LHCN-M2 (cell line): Measurements from ENCODE around the gene SP110. TPM values are rescaled to one million over a fixed set of nuclear protein-coding genes. Genes with fewer than 3 reads are reported as not detected.

Experiments used
- DNase-seq: peaks from one replicate; pipeline ENCODE4 v3.0.0-alpha.2; 2012; ENCODE audit warnings: low read depth
- total RNA-seq: library from RNA; depleted of rRNA; stranded (reverse); fragments of >200 nt; gene quantifications from 2 replicates; pipeline ENCODE4 v1.2.3, GENCODE V29; 2014

The SP110 gene
- total RNA-seq, 1 experiment from 2014 or later: 12.6 TPM

- DNase-seq: no peak
Observed at GRCh38 chr2:230170532-230170931, 49.3 kb downstream of the SP110 start.

- no peak for DNase-seq
Observed at GRCh38 chr2:230166557-230167170, 53.1 kb downstream of the SP110 start.

GRCh38 chr2:230164139-230164538 is 55.6 kb downstream of the SP110 start:
- no peak for DNase-seq

- no peak for DNase-seq
Observed at GRCh38 chr2:230162981-230163380, 56.8 kb downstream of the SP110 start.

GRCh38 chr2:230161184-230161583 is 58.6 kb downstream of the SP110 start:
- peak; percentile 67 for DNase-seq

- DNase-seq: peak; percentile 34
Observed at GRCh38 chr2:230160112-230160660, 59.6 kb downstream of the SP110 start.

- no peak for DNase-seq
Observed at GRCh38 chr2:230158468-230158867, 61.3 kb downstream of the SP110 start.

- DNase-seq: no peak
Observed at GRCh38 chr2:230156782-230157699, 62.7 kb downstream of the SP110 start.

GRCh38 chr2:230155359-230155758 is 64.4 kb downstream of the SP110 start:
- DNase-seq: no peak

GRCh38 chr2:230153390-230153976 is 66.3 kb downstream of the SP110 start:
- DNase-seq: peak; percentile 10

GRCh38 chr2:230152334-230152733 is 67.5 kb downstream of the SP110 start:
- no peak for DNase-seq

GRCh38 chr2:230144355-230144754 is 75.4 kb downstream of the SP110 start:
- no peak for DNase-seq

- DNase-seq: no peak
Observed at GRCh38 chr2:230140667-230141066, 79.1 kb downstream of the SP110 start.

GRCh38 chr2:230137902-230138539 is 81.8 kb downstream of the SP110 start:
- DNase-seq: peak; percentile 13

GRCh38 chr2:230135130-230135525 is 84.7 kb downstream of the SP110 start:
- no peak for DNase-seq

GRCh38 chr2:230134496-230135129 is 85.2 kb downstream of the SP110 start:
- DNase-seq: peak; percentile 50

GRCh38 chr2:230131366-230131765 is 88.4 kb downstream of the SP110 start:
- no peak for DNase-seq

GRCh38 chr2:230130668-230131364 is 89.0 kb downstream of the SP110 start:
- DNase-seq: peak; percentile 48

- DNase-seq: no peak
Observed at GRCh38 chr2:230129343-230129742, 90.4 kb downstream of the SP110 start.

- no peak for DNase-seq
Observed at GRCh38 chr2:230128623-230129342, 91.0 kb downstream of the SP110 start.
